GM18498 (cell line): ENCODE measurements around the gene RARA.

ENCODE experiments used
- ATAC-seq: cut with Tn5 transposase; IDR thresholded peaks from one replicate; pipeline ENCODE4 v1.9.1; 2021; ENCODE audit warnings: mild to moderate bottlenecking, moderate library complexity; ENCODE audit not compliant: unreplicated experiment

The RARA gene

DNA sequence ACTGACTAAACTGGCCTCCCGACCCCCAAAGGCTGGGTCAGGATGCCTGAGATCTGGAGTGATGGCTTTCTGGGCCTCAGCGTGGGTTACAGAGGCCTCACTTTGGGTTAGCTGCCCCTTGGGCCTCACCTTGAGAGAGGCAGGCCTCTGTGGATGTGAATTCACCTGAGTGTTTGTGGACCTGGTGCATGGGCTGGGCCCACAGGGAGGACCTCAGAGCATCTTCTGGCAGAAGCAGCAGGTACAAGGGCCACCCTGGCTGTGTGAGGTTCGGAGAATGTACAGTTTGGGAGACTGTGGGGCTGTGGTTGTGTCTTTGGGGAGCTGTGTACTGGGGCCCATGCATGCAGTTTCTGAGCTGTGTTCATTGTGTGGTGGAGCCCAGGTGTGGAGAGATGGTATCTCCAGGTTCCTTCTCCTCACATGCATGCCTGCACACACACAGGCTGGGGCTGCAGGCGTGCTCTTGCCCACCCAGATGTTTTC lies 18.3 kb downstream of the RARA start:
- no peak for ATAC-seq

DNA sequence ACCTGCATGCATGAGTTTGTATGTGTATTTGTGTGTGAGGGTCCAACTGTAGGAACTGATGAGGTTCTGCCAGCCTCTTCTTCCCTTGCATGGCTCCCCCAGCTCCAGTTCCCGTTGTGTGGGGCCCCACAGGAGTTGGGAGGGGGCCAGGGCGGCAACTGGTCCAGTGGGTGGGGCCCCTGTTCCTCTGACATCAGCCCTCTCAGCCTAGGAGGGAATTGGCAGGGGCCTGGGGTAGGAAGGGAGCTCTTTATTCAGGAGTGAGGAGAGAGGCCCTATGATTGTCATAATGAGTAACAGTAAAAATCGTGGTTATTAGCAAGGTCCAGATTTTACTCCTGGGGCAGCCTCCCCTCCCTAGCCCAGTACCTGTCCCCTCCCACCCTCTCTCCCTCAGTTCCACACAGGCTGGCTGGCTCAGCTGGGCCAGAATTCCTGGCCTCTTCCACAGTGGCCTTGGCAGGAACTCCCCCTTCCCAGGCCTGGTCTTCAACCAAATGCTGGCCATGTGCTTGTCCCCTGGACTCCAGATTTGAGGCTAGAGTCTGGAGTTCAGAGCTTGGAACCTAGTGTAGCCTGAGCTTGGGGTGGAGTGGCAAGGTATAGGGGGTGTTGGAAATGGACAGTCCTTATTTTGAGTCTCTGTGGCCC lies 18.9 kb downstream of the RARA start:
- no peak for ATAC-seq

DNA sequence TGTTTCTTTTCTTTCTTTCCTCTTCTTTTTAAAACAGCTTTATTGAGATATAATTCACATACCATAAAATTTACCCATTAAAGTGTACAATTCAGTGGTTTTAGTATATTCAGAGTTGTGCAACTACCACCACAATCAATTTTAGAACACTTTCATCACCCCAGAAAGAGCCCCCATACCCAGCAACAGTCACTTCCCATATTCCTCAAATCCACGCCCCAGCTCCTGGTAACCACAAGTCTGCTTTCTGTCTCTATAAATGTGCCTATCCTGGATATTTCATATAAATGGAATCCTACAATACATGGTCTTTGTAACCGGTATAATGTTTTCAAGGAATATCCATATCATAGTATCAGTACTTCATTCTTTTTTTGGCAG lies 19.4 kb downstream of the RARA start:
- no peak for ATAC-seq

DNA sequence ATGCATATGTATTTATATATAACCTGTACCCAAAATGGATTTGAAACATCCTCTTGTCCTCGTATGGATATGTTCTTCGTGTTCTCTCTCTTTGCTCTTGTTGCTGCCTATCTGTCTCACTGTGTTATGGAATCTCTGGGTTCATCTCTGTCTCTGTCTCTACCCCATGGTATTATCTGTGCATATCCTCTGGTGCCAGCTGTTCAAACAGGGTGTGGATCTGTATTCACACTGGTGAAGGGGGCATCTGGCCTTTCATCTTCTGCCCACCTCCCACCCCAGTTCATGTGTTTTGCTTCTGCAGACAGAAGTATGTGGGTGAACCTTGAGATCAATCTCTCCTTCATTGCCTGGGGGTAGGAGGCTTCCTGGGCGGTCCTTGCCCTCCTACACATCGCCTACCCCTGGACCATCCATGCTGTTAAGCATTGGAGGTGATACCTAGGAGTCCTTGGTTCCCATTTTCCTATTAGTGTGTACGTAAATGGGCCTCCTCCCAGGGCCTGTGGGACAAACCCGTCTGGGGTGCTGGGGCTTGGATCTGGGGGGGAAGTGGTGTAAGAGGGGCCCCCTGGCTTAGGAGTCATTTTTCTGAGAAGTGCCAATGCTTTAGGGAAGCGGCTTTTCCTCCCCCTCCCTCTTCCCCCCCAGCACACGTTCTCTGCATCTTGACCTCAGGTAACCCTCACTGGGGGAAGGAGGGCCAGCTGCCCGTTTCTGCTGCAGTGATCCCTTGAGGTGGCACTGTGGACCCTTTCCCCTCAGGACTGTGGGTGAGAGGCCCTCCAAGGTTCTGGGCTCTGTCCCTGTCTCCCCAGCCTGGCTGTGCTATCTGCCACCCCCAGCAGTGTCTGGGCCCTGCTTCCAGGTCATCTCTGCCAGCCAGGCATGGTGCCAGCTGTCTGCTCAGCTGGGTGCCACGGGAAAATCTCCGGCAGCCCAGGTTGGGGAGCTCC lies 21.1 kb downstream of the RARA start:
- ATAC-seq: no peak

DNA sequence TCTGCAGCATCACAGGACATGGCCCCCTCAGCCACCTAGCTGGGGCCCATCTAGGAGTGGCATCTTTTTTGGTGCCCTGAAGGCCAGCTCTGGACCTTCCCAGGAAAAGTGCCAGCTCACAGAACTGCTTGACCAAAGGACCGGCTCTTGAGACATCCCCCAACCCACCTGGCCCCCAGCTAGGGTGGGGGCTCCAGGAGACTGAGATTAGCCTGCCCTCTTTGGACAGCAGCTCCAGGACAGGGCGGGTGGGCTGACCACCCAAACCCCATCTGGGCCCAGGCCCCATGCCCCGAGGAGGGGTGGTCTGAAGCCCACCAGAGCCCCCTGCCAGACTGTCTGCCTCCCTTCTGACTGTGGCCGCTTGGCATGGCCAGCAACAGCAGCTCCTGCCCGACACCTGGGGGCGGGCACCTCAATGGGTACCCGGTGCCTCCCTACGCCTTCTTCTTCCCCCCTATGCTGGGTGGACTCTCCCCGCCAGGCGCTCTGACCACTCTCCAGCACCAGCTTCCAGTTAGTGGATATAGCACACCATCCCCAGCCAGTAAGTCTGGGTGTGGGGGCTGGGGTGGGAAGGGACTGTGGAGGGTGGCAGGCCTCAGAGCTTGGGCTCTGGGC lies 22.0 kb downstream of the RARA start:
- no peak for ATAC-seq

DNA sequence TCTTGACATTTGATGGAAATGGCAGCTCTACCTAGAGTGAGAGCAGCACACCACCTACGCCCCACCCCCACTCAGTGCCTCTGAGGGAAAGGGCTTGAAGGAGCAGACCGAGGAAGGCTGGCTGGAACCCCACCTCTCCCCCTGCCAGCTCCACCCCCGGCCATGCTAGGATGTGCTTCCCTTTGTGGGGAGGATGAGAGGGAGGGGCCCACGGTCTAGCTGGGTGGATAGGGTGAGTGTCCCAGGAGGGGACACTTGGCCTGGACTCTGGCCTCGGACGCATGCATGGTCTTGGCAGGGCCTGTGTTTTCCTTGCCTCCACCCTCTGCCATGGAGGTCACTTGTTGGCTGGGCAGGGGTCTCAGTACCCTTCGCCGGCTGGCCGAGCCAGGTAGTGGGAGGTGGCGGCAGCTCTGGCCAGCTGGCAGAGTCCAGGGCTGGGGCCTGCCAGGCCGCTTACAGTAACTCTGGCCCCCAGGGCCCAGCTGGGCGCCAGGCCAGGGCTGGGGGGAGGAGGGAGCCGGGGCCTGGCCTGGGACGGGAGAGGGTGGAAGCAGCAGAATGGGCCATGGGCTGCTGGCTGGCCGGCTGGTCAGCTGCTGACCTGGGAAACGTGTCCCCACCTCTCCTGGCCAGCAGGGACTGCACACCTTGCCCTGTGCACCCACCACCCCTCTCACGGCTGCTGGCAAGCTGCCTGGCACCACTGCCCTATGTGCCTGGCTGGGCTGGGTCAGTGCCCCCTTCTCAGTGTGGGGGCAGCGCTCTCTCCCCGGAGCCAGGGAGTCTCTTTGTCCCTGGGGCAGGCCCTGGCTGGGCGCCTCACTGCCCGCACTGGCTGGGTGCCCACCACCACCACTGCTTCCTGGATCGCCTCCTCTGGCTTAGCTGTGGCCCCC lies 23.0 kb downstream of the RARA start:
- ATAC-seq: no peak

DNA sequence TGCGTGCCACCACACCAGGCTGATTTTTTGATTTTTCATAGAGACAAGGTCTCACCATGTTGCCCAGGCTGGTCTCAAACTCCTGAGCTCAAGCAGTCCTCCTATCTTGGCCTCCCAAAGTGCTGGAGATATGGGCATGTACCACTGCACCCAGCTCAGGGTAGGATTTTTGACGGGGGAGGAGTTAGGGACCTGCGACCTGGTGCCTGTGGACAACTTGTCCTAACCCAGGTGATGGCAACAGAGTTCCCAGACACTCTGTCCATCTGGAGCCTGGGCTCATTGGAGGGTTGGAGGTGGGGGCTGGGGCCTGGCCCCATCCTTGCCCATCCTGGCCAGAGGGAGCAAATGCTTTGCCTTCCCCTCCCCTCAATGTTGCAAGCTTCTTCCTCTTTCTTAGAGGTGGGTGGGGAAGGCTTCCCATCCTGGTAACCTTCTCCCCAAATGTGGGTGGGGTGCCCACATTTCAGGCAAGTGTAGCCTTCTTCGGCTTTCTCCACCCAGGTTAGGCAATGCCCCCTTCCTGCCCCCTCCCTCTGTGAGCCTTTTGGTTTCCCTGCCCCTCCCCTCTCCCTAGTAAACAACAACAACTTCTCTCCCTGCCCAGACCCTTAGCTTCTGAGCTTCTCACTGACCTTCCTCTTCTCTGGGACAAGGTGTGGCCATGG lies 24.9 kb downstream of the RARA start:
- ATAC-seq: no peak

DNA sequence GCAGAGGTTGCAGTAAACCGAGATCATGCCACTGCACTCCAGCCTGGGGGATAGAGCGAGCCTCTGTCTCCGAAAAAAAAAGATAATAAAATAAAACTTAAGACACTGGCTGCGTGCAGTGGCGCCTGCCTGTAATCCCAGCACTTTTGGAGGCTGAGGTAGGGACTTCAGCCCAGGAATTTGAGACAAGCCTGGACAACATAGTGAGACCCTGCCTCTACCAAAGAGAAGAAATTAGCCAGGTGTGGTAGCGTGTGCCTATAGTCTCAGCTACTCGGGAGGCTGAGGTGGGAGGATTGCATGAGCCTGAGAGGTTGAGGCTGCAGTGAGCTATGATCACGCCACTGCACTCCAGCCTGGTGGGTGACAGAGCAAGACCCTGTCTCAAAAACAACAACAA lies 26.6 kb downstream of the RARA start:
- ATAC-seq: no peak

DNA sequence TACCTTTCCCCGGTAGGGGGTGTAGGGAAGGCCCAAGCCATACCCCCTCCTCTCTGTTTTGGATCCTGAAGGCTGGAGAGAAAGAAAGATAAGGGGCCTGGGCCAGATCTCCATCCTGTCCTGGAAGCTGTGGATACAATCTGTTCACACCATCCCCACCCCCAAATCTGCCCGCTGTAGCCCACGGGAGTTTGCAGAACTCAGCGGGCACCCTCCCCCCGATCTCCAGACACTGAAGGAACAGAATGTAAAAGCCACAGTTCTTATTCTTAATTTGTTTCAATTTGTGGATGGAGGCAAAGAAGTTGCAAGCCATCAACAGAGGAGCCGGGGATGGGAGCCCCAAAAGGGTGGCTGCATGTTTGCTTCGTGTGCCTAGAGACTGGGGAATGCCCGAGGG lies 28.4 kb downstream of the RARA start:
- ATAC-seq: no peak

DNA sequence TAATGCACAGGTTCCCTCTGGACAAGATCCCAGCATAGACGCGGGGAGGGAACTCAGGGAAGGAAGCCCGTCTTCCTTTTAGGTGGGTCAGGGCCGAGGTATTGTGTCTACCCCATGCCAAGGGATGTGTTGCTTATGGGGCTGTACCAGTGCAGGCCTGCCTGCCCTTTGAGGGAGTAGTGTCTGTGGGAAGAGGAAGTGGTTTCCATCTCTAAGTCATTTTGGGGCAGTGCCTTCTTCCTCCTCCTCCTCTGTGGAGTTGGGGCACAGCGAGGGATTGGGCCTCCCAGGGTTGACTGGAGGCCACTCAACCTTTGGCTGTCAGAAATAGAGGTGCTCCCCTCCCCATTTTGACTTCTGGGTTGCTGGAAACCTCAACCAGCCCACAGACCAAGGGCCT lies 29.1 kb downstream of the RARA start:
- no peak for ATAC-seq

DNA sequence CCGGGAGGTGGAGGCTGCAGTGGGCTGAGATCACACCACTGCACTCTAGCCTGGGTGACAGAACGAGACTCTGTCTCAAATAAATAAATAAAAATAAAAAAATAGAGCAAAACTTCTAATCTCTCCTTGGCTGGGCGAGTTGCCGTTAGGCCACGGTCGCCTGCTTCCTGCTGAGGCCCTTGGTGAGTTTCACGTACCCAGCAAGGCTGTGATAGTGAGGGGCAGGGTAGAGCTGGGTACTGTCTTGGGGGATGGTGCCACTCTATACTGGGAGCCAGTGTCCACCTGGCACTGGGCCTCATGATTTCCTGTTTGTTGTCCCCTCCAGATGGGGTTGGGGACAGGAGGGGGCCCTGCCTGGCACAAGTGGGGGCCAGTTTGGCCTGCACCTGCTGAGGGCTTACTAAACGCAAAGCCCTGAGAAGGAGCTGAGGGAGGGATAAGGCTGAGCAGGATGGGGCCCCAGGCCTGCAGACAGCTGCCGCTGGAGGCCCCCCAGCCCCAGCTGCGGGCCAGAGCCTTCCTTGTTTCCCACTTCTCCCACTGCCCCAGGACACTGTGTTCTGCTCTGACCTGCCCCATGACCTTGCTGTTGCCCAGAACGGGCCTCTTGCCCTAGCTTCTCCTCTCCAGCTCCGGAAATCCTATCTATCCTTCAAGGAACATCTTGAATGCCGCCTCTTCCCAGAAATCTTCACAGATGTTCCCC lies 30.1 kb downstream of the RARA start:
- ATAC-seq: no peak

DNA sequence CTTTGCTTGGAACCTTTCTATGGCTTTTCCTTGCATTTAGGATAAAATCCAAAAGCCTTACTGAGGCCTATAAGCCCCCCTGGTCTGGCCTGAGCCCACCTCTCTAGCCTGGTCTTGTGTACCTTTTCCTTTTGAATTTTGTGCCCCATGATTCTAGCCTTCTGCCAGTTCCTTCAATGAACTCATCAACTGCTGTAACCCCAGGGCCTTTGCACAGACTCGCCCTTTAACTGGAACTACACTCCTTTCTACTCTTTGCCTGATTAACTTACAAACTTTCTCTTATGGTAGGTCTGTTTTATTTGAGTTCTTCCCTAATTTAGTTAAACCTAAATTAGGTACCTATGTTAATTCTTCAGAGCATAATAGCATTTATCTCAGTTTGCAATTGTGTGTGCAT lies 31.3 kb downstream of the RARA start:
- ATAC-seq: no peak

DNA sequence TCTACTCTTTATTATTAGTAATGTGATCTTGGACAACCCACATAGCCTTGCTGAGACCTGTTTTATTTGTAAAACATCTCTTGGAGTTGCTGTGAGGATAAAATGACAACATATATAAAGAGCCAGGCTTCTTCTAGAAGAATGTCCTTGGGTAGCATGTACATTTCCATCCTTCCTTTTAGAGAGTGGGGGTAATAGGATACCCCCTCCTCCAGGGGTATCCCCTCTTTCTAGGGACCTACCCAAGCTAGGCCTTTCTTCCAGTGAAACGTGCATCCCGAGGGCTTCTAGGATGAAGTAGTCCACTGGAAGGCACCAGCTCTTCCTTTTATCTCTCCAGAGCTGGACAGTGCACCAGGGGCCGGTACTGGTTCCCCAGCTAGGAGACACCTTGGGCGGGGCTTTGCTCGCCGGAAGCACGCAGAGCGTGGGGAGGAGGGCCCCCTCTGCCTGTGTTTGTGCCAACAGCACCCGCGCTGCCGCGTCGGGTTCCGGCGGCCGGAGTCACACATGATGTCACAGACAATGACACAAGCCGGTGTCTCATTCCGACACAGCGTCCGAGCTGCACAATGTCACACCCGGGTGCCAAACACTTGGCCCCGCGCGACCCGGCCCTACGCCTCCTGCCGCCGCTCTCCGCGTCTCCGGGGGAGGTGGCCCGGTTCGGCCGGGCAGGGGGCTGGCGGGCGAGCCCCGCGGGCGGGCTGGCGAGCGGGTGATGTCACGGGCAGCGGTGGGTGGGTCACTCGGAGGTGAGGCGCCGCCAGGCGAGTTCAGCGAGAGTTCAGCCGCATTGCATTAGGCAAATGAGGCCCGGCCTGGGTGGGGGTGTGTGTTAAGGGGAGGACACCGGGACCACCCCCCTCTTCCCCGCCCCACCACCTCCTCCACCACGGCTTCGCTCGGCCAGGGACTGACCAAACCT lies 32.2 kb downstream of the RARA start:
- peak; percentile 84 for ATAC-seq

DNA sequence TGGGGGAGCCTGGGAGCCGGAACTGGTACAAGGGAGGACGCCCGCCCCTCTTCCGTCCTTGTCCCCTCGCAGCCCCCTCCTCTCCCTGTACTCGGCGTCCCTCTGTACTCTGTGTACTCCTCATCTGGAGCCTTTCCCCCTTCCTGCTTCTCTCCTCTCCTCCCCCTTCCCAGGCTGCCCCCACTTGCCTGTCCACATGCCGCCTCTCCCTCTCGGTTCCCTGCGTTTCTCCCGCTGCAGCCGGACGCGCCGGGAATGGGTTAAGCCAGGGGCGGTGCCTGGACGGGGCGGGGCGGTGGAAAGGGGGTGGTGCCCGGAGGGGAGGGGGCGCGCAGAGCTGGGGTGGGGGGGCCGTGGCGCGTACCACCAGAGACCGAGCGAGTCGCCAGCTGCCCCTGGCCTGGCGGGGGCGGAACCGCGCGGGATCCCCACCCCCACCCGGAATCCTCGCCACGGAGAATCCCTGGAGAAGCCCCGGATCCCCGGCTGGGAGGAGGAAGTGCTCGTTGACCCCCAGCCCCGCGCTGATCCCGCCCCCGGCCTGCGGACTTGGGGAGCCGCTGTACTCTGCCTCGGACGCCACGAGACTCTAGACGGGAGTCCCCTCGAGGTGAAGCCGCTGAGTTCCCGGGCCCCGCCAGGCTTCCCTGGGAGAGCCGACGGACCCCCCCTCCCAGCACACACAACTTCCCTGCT lies 33.0 kb downstream of the RARA start:
- no peak for ATAC-seq

DNA sequence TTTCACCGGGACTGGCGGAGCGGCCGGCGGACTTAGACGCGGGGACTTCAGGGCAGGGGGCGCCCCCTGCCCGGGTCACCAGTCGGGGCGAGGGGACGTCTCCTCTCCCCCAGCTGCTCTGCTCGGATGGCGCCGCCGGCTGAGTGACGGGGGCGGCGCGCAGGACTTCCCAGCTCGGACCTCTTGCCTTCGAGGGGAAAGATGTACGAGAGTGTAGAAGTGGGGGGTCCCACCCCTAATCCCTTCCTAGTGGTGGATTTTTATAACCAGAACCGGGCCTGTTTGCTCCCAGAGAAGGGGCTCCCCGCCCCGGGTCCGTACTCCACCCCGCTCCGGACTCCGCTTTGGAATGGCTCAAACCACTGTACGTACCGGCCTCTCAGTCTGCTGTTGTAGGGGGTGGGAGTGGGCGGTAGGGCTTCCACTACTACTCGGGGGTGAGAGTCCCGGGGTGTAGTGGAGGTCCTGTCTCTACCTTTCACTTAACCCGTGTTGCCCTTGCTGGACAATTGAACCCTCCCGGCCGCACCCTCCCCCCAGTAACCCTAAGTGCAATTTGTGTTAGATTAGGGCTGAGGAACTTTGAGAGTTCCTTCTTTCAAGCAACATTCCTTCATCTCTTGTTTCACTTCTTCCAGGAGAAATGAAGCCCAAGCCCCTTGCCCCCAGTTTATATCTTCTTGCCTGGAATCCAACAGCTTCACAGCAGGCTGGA lies 33.7 kb downstream of the RARA start:
- ATAC-seq: no peak

DNA sequence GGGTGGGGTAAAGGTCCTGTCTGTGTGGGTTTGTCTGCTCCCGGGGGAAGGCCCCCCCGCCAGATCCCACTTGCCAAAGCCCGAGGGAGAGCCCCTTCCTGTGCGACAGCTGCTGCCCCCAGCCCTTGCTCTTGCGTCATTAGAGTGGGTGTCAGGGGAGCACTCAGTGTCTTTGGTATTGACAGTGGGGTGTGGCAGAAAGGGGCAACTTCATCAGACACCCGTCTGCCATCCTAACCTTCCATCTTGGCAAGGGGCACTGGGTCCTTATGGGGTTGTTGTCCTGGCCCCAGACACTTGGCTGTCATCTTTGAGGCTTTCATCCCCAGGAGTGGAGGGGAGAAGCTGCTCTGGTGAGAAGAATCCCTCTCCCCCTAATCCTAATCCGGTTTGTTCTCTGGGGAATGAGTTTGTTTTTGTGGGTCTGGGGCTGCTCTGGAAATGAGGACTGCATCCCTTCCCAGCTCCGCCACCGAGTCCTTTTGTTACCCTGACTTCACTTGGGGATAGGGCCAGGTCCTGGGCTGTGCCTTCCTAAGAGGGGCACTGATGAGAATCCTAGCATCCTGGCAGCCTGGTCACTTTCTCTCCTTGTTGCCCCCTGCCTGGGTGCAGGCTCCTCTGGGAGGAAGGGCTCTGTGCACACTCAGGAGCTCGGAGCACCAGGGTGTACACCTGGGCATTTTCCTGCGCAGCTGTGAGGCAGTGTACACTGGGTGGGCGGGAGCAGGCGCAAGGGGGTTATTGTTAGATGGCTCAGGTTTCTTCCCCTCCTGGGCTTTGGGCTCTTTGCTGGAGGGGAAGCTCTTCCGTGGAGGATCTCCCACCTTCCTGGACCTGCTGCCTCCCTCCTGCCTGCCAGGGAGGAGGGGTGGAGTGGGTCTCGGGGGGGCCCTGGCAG lies 34.5 kb downstream of the RARA start:
- ATAC-seq: no peak
